HL-60/S4 treated with phorbol 12-myristate 13-acetate at 8.2 ng/mL for 4 days and 3 days (cell line): ENCODE data around the gene FOXD1.

Experiments
- in situ Hi-C: fragments of 300-500 bp; cut with MboI; formaldehyde crosslinking; loops from 2 replicates; pipeline ENCODE4 v1.15.0; 2022; ENCODE audit warnings: low sequenced_read_pairs

FOXD1 gene

GRCh38 chr5:73441378-73441777 is 7.2 kb downstream of the FOXD1 start:
- in situ Hi-C loops = no loop called here

DNA sequence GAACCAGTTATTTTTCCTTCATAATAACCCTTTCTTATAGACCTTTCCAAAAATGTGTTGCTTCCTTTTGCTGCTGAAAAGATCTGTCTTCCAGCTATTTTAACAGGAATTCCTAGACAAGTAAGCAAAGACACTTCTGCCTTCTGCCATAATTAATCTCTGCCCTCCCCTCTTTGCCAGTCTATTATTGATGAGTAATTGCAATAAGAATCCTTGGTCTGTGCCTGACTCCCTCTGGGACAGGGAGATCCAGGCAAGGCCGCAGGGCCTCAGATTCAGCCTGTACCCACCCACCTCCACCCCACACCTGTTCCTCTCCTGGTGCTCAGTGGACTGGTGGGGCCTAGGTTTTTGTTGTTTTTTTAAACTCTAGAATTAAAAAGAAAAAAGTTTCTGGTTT is 8.3 kb downstream of the FOXD1 start:
- in situ Hi-C loops = no loop called here

DNA sequence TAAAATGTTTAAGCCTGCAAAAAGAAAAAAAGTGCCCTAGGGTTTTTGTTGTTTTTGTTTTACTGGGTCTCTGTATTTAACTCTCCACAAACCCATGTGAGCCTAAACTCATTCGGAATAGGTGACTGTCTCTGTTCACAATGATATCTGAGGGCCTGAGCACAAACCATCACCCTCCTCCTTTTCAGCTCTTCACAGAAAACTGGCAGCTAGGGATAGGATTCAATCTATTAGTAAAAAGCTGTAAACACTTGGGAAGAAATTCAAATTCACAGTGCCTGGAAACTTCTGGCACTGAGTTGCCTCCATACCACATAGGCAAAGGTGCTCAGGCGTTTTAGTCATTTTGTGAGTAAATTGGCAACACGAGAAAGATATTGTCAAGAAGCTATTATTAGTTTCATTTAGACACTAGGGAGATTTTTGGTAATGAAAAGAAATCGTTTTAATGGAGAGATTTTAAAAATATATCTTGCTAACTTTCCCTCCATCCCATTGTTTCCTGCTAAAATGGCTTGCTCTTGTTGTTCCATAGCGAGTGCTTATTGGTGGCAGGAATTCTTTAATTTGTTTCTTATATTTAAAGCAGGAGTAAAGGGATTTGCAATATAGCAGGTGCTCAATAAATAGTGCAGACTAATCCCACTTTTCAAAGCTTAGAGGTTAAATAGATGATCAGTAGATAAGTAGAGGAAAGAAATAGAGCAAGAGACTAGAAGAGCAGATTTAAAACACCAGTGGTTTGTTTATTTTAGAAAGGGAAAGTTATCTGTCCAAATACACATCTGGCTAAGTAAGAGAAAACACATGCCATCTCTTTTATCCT is 9.7 kb downstream of the FOXD1 start:
- in situ Hi-C loops = no loop called here

- in situ Hi-C loops = no loop called here
These were observed 10.6 kb downstream of the FOXD1 start for GRCh38 chr5:73437777-73438644.

GRCh38 chr5:73437101-73437776 is 11.3 kb downstream of the FOXD1 start:
- in situ Hi-C loops = no loop called here

GRCh38 chr5:73436535-73437100 is 12.0 kb downstream of the FOXD1 start:
- in situ Hi-C loops = no loop called here

DNA sequence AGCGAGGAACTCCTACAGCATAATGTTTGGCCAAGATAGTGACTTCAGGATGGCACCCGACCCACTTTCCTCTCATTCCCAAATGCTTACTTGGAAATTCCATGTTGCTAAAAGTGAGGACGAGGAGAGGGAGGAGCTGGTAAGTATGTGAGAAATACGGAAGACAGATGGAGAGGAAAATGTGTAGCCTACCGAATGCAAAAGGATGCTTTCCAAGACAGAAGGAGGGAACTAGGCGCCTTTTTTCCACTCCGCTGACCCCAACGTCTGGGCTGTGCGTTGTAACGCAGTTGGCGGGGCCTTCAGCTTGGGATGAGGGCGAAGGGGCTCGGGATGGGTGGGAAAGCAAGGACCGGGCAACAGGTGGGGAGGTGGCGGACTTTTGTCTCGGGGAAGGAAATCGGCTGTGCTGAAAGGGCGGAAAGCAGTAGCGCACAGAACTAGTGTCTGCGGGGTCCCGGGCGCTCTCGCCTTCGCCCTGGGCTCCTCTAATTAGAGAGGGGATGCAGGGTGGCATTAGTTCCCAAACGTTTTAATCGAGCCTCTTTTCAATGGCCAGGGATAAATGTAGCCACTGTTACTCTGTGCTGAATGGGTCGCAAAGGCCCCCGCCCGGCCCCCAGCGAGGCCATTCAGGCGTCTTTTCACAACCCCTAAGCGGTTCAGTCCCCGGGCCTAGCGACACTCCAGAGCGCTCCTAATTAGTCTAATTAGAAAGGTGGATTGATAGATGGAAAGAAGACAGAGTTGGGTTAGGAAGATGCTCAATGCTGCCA is 12.6 kb downstream of the FOXD1 start:
- in situ Hi-C loops = no loop called here

GRCh38 chr5:73434907-73435306 is 13.7 kb downstream of the FOXD1 start:
- in situ Hi-C loops = no loop called here

DNA sequence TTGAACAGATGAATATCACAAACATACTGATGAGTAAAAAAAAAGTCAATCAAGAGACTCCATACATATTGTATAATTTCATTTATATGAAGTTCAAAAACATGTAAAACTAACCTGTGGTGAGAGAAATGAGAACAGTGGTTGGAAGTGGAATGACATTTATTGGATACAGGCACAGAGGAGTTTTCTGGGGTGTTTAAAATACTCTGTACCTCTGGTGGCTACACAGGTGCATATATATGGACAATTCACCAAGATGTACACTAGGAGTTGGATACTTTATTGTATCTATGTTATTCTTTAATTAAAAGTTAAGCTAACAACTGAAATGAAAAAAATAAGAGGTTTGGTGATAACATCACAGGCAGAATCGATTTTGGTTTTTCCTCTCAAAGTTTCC is 14.1 kb downstream of the FOXD1 start:
- in situ Hi-C loops = no loop called here

- in situ Hi-C loops = no loop called here
These were observed 14.6 kb downstream of the FOXD1 start for GRCh38 chr5:73433982-73434342.

DNA sequence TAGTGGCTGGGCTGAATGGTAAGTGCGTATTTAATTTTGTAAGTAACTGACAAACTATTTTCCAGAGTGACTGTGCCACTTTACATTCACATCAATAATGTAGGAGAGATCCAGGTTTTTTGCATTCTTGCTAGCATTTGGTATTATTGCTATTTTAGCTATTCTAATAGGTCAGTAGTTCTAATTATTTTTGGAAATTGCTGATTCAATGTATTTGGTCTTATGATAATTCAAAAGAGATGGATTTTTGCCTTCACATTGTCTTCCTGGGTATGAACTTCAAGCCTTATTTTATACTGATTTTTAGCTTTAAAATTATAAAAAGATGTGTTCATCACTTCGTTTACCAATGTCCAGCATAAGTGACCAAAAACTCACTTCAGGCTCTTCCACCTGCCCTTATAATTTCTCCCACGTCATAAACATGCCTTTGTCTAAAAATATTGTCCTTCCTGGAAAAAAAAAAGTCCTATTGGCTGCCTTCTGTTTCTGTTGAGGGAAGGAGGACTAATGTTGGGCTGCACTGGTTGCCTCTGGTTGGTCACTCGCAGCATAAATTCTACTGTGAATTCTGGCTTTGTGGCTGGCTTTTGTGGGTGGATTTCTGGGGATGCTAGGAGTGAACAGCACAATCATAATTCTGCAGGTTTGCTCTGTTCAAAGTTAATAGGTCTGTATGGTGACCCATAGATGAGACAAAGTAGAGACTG is 15.2 kb downstream of the FOXD1 start:
- in situ Hi-C loops = no loop called here

DNA sequence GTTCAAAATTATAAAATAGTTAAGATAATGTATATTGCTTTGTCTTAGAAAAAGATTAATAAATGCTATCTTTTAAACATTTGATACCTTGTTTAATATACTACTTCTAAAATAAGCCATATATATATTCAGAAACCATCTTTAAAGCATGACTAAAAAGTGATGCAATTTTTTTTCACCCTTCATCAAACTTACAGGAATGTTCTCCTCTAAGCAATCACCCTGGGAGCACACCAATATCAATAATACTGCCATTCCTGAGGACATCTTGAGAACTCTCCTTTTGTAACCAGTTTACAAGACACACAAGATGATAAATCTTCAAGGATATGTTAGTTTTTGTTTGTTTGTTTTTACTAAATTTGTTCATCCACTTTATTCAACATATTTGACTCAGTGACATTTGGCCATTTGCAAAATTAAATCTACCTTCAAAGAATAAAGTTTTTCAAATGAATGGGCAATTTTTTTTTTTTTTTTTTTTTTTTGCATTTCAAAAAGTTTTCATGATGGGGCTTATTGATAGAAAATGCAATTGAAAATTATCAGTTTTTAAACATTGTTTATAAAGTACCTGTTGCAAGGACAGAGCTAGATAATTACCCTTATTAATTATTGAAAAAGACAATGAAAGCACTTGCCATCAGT is 17.2 kb downstream of the FOXD1 start:
- in situ Hi-C loops = no loop called here

DNA sequence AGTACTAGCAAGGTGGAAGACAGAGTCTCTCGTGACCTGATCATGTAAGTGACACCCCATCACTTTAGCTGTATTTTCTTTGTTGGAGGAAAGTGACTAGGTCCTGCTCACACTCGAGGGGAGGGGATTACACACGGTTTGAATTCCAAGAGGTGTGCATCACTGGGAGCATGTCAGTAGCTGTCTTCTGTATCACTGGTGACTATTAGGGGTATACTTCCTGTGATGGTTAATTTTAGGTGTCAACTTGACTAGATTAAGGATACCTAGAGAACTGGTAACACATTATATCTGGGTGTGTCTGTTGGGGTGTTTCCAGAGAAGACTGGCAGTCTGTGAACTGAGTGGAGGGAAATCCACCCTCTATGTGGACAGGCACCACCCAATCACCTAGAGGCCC is 22.5 kb downstream of the FOXD1 start:
- in situ Hi-C loops = no loop called here

DNA sequence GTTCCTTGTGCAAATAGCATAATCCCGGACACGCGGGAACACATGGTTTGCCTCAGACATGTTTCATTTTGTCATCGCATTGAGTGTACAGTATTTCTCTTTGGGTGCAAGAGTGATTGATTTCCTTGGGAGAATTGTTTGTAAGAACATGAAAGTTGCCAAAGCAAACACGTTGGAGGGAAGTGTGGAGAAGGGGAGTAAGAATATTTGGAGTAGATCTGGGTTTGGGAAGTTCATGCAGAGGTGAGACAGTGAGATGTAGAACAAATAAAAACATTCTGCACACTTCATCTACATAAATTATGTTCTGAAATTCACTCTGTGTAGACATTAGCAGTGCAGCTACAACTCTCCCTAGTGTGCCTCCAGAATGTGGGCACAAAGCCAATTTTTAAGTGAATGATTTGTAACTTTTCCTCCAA is 24.0 kb downstream of the FOXD1 start:
- in situ Hi-C loops = no loop called here

GRCh38 chr5:73422164-73422563 is 26.4 kb downstream of the FOXD1 start:
- in situ Hi-C loops = no loop called here

DNA sequence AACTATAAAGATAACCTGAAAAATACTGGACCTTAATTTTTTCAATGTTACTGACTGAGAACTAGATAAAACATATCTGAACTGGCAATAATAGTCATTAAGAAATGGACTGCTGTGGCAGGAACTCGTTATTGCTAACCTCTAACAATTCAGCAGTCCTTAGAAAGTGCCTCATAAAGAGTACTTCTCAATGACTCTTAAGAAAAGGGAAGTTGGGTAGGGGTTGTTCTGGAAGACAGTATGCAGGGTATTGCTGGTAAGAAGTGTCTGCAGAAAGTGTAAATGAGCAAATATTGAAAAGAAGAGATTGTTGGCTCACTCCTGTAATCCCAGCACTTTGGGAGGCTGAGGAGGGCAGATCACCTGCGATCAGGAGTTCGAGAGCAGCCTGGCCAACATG is 27.9 kb downstream of the FOXD1 start:
- in situ Hi-C loops = no loop called here

DNA sequence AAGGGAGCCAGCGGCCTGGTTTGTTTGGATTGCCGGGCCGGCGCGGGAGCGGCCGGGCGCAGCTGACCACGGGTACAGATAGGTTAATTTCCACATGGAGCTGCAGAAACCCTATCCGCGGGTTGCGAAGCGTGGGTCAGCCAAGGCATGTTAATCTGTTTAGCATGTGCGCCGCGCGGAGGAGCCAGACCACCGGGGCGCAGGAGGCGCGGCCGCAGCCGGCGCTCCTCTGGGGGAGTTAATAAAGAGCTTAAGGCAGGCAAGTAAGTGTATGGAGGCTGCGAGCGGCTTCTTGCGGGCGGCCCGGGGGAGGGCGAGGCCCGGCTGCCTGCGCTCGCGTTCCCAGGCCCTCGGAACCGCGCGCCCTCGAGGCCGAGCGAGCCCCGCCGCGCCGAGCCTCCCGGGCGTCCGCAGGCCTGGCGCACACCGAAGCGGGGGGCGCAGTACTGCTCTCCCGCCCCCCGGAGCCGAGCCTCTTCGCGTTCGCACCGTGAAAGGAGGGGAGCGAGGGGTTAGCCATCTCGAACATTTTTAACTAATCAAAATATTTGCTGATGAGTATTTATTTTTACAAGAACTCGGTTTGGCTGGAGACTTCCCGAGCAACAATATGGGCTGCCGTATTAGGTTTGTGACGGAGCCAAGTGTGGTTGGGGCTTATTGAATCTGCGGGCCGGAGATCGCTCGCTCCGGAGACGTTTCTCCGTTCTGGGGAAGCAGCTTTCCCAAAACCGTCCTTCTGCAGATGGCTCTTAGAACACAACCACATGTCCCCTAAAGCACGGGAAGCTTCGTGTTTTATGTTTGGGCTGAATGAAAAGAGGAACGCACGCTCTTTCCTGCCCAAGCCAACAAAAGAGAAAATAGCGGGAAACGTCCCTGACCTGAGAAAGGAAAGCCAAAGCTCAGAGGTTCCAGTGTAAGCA is 28.8 kb downstream of the FOXD1 start:
- in situ Hi-C loops = no loop called here

DNA sequence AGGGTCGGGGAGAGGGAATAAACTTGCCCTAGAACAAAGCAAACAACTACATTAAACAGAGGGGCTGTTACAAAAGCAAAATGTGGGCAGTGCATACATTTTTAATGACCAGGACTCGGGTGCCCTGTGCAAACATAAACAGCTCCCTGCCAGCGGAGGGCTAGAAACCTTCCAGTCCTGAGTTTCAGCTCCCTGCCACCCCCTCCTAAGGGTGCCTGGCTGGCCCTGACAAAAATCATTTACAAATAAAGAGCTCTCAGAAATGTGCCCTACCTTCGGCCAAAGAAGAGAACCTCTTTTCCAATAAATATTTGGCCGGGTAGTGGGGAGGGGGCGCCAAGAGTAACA is 29.5 kb downstream of the FOXD1 start:
- in situ Hi-C loops = no loop called here
